Measurements from ENCODE around the gene ALDH3A1.

Gene ALDH3A1

DNA sequence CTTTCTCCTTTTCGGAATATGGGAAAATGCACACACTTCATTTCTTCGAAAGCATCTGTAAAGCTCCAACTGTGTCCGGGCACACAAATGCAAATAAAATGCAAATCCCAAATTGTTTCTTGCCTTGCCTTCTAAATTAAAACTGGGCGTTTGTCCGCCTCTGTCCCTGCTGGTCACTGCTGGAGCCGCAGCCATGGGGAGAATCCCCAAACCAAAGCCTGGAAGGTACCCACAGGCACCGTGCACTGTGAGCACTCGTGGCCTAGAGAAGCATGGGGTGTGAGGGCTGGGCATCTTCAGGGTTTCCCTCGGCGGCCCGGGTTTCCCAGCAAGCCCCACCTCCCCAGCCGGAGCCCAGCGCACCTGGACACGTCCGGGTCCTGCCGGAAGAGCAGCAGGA, 34.6 kb downstream of the ALDH3A1 start:
- no peak overlapping the region for H3K4me3 ChIP-seq (ENCODE audit: low read length)
- TF ChIP-seq, protein P1, sequence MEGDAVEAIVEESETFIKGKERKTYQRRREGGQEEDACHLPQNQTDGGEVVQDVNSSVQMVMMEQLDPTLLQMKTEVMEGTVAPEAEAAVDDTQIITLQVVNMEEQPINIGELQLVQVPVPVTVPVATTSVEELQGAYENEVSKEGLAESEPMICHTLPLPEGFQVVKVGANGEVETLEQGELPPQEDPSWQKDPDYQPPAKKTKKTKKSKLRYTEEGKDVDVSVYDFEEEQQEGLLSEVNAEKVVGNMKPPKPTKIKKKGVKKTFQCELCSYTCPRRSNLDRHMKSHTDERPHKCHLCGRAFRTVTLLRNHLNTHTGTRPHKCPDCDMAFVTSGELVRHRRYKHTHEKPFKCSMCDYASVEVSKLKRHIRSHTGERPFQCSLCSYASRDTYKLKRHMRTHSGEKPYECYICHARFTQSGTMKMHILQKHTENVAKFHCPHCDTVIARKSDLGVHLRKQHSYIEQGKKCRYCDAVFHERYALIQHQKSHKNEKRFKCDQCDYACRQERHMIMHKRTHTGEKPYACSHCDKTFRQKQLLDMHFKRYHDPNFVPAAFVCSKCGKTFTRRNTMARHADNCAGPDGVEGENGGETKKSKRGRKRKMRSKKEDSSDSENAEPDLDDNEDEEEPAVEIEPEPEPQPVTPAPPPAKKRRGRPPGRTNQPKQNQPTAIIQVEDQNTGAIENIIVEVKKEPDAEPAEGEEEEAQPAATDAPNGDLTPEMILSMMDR (conservative IDR thresholded peaks at IDR 0.05; ENCODE audit: low read depth, low read length), result peak; percentile 30
- no peak for DNase-seq (ENCODE audit: low read depth)

DNA sequence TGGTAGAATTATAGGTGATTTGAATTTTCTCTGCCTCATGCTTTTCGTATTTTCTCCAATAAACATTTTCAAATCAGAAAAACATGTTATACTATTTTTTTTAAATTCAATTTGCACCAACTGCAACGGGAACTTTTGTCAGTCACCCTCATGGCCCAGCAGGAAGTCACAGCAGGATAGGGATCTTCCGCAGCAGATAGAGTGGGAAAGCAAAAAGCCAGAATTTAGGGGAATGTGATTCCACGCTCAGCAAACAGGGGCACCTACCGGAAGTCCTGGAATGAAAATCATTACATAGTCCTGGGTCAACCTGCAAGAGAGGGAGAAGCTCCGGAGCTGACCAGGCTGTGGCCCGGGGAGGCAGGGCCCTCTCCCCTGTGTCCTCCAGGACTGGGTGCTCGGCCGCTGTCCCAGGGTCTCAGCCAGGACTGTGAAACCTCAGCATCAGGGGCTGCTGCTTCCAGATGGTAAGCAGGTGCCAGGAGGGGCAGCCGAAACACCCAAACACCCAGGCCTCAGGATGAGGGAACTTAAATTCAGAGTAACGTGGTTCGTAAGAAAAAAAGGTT, 35.6 kb downstream of the ALDH3A1 start:
- TF ChIP-seq, protein P1 (conservative IDR thresholded peaks at IDR 0.05; ENCODE audit: low read depth, low read length), result no peak
- no peak overlapping the region for H3K4me3 ChIP-seq (ENCODE audit: low read length)
- DNase-seq (ENCODE audit: low read depth), result no peak

DNA sequence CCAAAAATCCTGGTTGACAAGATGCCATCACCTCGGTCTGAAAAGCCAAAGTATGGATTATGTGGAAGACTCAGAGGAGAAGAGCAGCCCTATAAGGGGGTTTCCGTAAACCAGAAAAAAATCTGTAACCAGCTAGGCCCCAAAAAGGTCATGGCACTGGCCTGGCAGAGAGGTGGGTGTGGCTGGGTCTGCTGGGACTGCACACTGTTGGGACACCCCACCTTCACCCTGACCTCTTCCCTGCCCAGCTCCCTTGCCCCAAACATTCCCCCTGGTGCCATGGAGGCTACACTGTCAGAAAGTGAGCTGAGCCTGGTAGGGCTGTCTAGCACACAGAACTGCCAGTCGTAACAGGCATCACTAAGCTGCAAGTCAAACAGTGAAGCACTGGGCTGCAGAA, 38.3 kb downstream of the ALDH3A1 start:
- TF ChIP-seq, protein P1 (conservative IDR thresholded peaks at IDR 0.05; ENCODE audit: low read depth, low read length), result no peak
- DNase-seq (ENCODE audit: low read depth), result no peak
- H3K4me3 ChIP-seq (ENCODE audit: low read length), result no peak overlapping the region

DNA sequence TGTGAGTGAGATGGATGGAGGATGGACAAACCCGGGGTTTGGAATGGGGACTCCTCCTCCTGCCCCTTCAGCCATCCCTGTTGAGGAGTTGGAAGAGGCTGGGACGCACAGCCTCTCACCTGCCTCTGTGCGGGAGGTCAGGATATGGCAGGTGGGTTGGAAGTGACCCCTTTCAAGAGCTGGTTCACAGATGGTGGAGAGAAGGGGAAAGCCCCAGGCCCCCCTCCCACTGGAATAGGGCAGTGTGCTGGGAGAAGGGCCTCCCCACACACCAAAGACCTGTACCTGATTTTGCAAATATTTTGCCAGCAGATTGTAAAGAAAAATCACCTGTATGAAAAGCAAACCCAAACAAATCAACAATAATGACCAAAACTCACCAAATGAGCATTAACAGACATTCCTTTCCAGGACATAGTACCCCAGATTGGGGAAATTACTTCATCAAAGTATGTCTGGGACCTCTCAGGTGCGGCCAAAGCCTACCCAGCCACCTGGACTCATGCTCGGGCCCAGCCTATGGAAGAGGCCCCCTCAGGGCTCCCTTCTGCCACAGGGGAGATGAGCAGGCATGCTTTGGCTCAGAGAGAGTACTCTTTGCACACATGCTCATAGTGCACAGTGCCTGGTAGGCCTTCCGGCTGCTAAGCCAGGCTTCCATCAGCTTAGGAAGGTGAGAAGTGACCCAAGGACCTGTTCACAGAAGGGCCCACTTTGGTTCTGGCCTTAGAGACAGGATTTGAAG, 39.5 kb downstream of the ALDH3A1 start:
- no peak for DNase-seq (ENCODE audit: low read depth)
- TF ChIP-seq, protein P1 (conservative IDR thresholded peaks at IDR 0.05; ENCODE audit: low read depth, low read length), result no peak

DNA sequence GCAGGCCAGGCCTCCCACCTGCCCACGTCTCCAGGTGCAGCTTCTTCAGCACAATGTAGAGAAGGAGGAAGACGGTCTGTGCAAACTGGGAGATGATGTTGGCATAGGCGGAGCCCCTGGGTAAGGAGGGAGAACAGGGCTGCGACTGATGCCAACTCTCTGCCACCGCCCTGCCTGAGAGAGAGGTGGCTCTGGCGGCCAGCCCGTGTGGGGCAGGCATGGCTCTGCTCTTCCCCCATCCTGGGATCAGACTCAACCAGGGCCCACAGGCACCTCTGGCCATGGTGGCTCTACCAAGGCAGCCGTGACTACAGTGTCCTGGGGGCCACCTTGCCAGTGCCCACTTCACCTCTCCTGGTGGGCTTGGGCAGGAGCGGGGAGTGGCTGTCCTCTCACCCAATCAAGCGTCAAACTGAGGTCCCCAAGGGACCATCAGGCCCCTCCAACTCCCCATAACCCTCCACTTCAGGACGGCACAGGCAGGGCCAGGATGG, 40.3 kb downstream of the ALDH3A1 start:
- TF ChIP-seq, protein P1 (conservative IDR thresholded peaks at IDR 0.05; ENCODE audit: low read depth, low read length), result no peak
- DNase-seq (ENCODE audit: low read depth), result no peak
- H3K4me3 ChIP-seq (ENCODE audit: low read length), result no peak overlapping the region

More for the DNA sequence above, 39.5 kb downstream of the ALDH3A1 start:
- no peak overlapping the region for H3K4me3 ChIP-seq (ENCODE audit: low read length)

DNA sequence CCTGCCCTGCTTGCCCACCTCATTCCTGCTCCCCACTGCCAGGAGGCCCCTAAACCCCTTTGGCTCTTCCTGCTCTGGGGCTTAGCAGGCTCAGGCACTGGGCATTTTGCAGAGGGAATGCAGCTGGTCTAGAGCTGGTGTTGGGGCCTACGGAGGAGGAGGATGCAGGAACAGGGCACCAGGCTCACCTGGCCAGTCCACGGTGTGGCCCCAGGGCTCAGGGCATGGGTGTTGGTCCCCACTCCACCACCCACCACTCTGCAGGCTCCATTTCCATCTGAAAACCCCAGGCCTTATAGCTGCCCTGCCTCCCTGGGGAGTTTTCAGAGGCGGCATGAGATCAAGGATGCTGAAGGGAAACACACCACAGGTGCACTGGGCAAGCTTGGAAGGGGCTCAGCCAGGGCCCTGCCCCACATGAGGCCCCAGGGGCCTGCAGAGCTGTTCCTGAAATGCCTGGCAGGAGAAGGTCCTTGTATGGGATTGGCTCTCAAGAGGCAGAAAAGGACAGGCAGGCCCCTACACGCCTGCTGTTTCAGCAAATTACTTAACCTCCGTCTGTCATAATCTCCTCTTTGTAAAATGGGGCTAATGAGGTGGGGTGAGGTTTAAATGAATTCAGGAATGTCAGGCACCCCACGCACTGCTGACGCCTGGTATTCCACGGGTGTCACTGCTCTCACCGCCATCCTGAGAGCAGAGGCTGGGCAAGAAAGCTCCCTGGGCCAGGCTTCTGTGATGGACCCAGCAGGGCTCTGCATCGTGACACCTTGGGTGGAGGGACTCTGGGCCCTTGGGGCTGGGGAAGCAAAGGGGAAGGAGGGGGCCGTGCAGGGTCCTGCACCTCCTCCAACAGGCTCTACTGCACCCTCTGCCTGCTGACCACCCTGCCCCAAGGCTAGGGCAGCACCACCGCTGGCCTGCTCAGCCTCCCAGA, 41.0 kb downstream of the ALDH3A1 start:
- TF ChIP-seq, protein P1 (conservative IDR thresholded peaks at IDR 0.05; ENCODE audit: low read depth, low read length), result no peak
- no peak for DNase-seq (ENCODE audit: low read depth)
- H3K4me3 ChIP-seq (ENCODE audit: low read length), result no peak overlapping the region
